ENCODE data around the gene TNFAIP8. TPM values are rescaled to one million over a fixed set of nuclear protein-coding genes. Genes with fewer than 3 reads are reported as not detected.
A peak's percentile ranks its signal among the peaks of the same experiment; 100 is the strongest.
"Not testable (repeated sequence)": the region's sequence is repeated elsewhere in the genome, so short reads cannot be mapped to it uniquely, and the experiment has no call there.

The TNFAIP8 gene
- total RNA-seq, 1 experiment from 2014 or later = 25.6 TPM

DNA sequence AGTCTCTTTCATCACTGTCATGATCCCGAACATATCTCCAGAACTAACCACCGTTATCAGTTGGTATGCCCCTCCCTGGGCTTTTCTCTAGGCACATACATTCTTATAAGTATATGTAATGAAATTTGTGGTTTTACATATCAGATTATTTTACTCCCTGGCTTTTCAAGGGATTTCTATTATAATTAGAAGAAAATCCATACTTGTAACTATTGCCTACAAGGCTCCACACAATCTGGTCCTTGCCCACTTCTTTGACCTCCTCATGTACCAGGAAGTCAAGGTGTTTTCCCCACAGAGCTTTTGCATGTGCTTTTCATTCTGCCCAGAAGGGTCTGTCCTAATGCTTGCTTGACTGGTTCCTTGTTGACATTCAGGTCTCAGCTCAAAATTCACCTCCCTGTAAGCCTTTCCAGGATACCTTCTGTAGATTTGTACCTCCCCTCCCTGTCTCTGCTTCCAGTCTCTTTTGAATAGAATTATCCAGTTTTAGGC, 62.8 kb downstream of the TNFAIP8 start:
- DNase-seq (ENCODE audit: low read depth) = no peak

DNA sequence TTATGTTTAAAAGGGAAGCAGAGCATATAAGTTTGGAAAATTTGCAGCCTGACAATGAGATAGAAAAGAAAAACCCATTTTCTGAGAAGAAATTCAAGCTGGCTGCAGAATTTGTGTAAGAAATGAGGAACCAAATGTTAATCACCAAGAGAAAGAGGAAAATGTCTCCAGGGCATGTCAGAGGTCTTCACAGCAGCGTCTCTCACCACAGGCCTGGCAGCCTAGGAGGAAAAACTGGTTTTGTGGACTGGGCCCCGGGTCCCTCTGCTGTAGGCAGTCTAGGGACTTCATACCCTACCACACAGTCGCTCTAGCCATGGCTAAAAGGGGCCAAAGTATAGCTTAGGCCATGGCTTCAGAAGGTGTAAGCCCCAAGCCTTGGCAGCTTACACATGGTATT, 64.3 kb downstream of the TNFAIP8 start:
- no peak for DNase-seq (ENCODE audit: low read depth)

DNA sequence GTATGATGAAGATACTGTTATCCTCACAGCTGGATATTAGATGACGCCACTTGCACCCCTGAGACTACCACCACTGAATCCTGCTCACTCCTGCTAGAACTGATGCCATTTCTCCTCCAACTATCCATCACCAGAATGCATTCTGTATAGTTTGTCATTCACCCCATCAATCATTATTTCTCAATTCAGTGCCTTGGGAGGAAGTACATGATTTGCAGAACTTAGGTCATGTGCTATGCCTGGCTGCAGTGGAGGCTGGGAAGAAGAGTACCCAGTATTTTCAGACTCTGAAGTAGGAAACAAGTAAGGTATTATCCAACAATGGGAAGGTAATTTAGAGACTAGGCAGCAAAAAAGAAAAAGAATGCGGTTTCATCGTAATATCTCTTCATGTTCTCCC, 70.2 kb downstream of the TNFAIP8 start:
- DNase-seq (ENCODE audit: low read depth) = no peak

DNA sequence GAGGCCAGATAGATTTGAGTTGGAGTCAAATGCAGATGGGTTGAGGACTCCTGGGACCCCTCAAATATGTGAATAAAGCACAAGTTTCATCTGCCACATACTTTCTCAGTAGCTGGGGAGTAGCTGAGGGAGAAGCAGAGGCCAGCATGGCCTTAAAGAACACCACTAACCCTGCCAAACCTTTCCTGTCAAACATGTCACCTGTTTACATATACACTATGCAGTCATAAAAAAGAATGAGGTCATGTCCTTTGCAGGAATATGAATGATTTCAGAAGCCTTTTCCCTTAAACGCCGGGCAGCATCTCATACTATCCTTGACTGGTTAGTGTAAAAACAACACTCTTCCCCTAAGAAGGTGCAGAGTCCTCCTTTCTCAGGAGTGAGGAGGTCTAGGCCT, 71.2 kb downstream of the TNFAIP8 start:
- DNase-seq (ENCODE audit: low read depth) = no peak

DNA sequence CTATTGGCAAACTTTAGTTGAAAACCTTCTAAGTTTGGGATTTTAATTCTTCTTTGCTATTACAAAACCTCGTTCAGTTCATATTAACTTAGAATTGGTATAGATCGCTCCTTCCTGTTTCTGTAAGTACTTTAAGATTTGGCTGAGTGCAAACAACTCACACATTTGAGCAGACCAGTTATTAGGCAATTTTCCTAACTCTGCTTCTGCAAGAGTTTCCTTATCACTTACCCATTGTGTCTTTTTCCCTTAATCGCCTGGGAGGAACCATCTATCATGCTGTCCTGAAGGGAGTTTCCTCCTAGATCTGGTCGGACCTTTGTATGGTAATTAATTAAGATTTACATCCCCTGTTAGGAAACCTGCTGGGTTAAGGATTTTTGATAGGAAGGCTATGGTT, 71.8 kb downstream of the TNFAIP8 start:
- DNase-seq (ENCODE audit: low read depth) = not testable (repeated sequence)

DNA sequence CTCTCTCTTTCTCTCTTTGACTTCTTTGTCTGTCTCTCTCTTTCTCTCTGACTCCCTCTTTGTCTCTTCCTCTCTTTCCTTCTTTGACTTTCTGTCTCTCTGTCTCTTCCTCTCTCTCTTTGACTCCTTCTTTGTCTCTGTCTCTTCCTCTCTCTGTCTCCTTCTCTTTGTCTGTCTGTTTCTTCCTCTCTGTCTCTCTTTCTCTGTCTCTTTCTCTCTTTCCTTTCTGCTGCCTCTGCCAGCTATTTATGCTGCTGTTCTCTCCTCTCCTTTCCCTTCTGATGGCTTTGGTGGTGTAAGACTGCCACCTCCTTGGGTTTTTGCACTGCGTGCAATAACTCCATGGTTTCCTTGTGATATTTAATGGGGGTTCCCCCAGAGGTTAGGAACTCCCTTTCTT, 72.3 kb downstream of the TNFAIP8 start:
- DNase-seq (ENCODE audit: low read depth) = not testable (repeated sequence)

DNA sequence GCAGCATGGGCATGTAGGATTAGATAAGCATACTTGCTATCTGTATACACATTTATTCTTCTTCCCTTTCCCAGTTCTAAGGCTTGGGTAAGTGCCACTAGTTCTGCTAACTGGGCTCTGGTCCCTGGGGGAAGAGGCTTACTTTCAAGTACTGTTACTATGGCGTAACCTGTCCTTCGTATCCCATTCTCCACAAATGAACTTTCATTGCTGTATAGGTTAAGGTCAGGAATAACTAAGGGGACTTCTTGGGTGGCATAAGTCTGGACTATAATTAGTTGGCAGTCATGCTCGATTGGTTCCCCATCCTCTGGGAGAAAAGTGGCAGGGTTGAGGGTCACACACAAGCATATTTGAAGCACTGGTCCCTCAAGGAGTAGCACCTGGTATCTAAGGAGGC, 72.8 kb downstream of the TNFAIP8 start:
- DNase-seq (ENCODE audit: low read depth) = not testable (repeated sequence)

DNA sequence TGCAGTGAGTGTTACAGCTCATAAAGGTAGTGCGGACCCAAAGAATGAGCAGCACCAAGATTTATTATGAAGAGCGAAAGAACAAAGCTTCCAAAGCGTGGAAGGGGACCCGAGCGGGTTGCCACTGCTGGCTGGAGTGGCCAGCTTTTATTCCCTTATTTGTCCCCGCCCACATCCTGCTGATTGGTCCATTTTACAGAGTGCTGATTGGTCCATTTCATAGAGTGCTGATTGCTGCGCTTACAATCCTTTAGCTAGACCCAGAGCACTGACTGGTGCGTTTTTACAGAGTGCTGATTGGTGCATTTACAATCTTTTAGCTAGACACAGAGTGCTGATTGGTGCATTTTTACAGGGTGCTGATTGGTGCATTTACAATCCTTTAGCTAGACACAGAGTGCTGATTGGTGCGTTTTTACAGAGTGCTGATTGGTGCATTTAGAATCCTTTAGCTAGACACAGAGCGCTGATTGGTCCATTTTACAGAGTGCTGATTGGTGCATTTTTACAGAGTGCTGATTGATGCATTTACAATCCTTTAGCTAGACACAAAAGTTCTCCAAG, 76.9 kb downstream of the TNFAIP8 start:
- not testable (repeated sequence) for DNase-seq (ENCODE audit: low read depth)

DNA sequence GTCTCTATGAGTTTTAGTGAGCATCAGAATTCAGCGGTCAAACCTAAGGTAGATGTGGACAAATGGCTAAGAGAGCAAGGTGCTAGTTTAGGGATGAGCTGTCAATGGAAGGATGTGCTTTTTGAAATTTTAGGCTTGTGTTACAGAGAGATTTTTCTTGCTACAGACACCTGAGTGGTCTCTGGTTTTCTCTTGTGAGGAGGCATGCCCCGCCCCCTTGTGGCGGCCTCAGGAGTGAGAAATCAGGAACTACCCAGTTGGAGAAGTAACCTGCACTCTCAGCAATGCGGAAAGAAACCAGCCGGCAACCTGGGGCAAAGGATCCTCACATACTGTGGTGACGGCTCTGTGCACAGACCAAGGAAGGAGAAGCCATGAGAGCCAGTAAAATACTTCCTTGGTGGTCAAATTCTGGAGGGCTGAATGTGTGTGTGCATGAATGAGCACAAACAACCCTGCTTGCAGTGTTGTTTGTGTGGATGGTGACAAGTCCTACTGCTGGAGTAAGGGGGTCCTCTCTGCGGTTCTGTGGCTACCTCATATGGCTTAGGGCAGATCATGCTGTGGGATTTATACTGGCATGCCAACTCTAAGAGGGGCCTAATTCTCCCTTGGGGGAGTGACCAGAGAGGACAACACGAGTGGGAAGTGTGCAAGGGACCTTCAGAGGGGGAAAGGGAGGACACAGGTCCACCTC, 79.8 kb downstream of the TNFAIP8 start:
- DNase-seq (ENCODE audit: low read depth) = peak; percentile 14

DNA sequence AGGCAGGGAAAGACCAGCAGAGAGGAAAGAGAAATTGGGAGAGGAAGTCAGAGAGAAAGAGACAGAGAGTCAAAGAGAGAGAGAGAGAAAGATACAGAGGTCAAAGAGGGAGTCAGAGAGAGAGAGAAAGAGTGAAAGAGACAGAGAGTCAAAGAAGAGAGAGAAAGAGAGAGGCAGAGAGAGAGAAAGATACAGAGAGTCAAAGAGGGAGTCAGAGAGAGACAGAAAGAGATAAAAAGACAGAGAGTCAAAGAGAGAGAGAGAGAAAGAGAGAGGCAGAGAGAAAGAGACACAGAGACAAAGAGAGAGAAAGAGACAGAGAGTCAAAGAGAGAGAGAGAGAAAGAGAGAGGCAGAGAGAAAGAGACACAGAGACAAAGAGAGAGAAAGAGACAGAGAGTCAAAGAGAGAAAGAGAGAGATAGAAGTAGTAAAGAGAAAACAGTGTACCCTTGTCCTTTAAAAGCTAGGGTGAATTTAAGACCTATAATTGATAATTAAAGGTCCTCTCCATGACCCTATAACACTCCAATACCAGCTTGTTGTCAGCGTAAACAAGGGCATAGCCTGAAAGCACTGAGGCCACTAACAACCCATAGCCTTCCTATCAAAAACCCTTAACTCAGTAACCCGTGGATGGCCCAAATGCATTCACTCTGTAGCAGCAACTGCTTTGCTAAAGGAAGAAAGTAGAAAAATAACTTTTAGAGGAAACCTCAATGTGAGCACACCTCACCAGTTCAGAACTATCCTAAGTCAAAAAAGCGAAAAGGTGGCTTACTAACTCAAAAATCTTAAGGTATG, 82.2 kb downstream of the TNFAIP8 start:
- not testable (repeated sequence) for DNase-seq (ENCODE audit: low read depth)

DNA sequence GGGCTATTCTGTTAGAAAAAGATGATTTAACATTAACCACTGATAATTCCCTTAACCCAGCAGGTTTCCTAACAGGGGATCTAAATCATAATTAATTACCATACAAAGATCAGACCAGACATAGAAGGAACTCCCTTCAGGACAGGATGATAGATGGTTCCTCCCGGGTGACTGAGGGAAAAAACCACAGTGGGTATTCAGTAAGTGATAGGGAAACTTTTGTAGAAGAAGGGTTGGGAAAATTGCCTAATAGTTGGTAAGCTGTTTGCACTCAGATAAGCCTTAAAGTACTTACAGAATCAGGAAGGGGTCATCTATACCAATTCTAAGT, 82.7 kb downstream of the TNFAIP8 start:
- not testable (repeated sequence) for DNase-seq (ENCODE audit: low read depth)

DNA sequence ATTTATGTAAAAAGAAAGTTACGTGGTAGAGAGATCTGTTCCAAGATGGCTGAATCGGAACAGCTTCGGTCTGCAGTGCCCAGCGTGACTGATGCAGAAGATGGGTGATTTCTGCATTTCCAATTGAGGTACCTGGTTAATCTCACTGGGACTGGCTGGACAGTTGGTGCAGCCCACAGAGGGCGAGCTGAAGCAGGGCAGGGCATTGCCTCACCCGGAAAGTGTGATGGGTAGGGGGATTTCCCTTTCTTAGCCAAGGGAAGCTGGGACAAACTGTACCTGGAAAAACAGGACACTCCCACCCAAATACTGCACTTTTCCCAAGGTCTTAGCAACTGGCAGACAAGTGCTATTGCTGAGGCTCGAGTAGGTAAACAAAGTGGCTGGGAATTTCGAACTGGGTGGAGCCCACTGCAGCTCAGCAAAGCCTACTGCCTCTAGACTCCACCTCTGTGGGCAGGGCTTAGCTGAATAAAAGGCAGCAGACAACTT, 83.4 kb downstream of the TNFAIP8 start:
- DNase-seq (ENCODE audit: low read depth) = no peak

DNA sequence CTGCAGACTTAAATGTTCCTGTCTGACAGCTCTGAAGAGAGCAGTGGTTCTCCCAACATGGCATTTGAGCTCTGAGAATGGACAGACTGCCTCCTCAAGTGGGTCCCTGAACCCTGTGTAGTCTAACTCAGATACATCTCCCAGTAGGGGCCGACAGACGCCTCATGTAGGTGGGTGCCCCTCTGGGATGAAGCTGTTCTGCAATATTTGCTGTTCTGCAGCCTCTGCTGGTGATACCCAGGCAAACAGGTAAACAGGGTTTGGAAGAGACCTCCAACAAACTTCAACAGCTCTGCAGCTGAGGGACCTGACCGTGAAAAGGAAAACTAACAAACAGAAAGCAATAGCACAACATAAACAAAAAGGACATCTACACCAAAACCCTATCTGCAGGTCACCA, 83.8 kb downstream of the TNFAIP8 start:
- DNase-seq (ENCODE audit: low read depth) = not testable (repeated sequence)

DNA sequence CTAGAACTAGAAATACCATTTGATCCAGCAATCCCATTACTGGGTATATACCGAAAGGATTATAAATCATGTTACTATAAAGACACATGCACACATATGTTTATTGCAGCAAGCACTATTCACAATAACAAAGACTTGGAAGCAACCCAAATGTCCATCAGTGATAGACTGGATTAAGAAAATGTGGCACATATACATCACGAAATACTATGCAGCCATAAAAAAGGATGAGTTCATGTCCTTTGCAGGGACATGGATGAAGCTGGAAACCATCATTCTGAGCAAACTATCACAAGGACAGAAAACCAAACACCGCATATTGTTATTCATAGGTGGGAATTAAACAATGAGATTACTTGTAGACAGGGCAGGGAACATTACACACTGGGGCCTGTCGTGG, 88.8 kb downstream of the TNFAIP8 start:
- not testable (repeated sequence) for DNase-seq (ENCODE audit: low read depth)

DNA sequence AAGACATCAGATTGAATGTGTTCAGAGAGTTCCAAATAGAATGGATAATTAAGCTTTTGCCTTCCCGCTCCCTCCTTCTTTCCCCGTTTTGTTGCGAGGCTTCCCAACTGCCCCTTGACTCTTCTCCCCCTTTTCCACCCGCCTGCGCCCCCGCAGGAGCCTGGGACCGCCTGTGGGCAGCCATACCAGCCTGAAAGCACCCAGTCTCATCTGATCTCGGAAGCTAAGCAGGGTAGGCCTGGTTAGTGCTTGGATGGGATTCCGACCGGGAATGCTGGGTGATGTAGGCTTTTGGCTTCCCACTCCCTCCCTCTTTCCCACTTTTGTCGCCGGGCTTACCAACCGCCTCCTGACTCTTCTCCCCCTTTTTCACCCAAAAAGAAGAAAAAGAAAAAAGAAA, 89.7 kb downstream of the TNFAIP8 start:
- DNase-seq (ENCODE audit: low read depth) = no peak

Other genes with a start within 250 kb of the TNFAIP8 start
- 87.4 and 87.7 TPM in 2 replicates for gene HSD17B4, start 96.5 kb downstream of the TNFAIP8 start, total RNA-seq (2014; rRNA removed)

Measured in LHCN-M2 (cell line).